HepG2 (cell line): ENCODE results near the gene GPRC5B. TPM values are rescaled to one million over a fixed set of nuclear protein-coding genes. Genes with fewer than 3 reads are reported as not detected.

Source experiments
- ATAC-seq: fragments of 200-7000 bp; cut with Tn5 transposase; 3 replicates; pipeline ENCODE4 v1.9.1; 2020; ENCODE audit warnings: mild to moderate bottlenecking, moderate library complexity
- BruUV-seq: library from RNA; stranded (reverse); fragments of 400-500 nt; replicated peaks from 2 replicates; lab custom pipeline; 2021; lab: Mats Ljungman, UMichigan
- CTCF ChIA-PET: fragments of 300-600 bp; formaldehyde crosslinking; extraction: SDS; loops from one replicate; lab custom pipeline; 2021; ENCODE audit warnings: low total read pairs, inconsistent platforms, low intra/inter-chr PET ratio; lab: Yijun Ruan, JAX
- POLR2A ChIA-PET: fragments of 350-600 bp; sonication (Branson Sonifier 250); formaldehyde crosslinking; loops from one replicate; lab custom pipeline; 2020; ENCODE audit warnings: antibody characterized with exemption, inconsistent platforms; lab: Yijun Ruan, JAX
- DNase-seq: peaks from one replicate; pipeline ENCODE4 v3.0.0-alpha.2; 2015; ENCODE audit warnings: low spot score
- FAIRE-seq: peaks from 3 replicates; lab custom pipeline; 2011; peaks lifted over from hg19 to GRCh38; lab: Jason Lieb, UNC
- H2AFZ ChIP-seq: one replicate; pipeline ENCODE4 v1.6.1; 2011; ENCODE audit warnings: low read length, inconsistent platforms
- H3K27ac ChIP-seq: fragments of 300-600 bp; 3 replicates; pipeline ENCODE4 v1.8.0; 2011; ENCODE audit warnings: mixed run types, mild to moderate bottlenecking, mixed read lengths, low read length, inconsistent platforms; ENCODE audit not compliant: insufficient read depth; ENCODE audit errors: extremely low read length
- H3K27me3 ChIP-seq, 2 experiments: fragments of 200-600 bp in 1 of 2; 2 replicates in 1 of 2; 3 replicates in 1 of 2; pipeline versions ENCODE4 v1.6.0 to v1.8.0; 2011; ENCODE audit warnings: low read length in 2 of 2, mild to moderate bottlenecking in 2 of 2, moderate library complexity in 2 of 2, inconsistent platforms in 1 of 2; ENCODE audit not compliant: insufficient read depth in 2 of 2, control insufficient read depth in 1 of 2
- H3K36me3 ChIP-seq, 2 experiments: fragments of 200-600 bp in 1 of 2; replicated peaks in 1 of 2; 2 replicates in 1 of 2; 3 replicates in 1 of 2; pipeline versions ENCODE4 v1.5.1 to v1.8.0; 2011; ENCODE audit warnings: low read length in 2 of 2, inconsistent platforms in 1 of 2; ENCODE audit not compliant: insufficient read depth in 2 of 2, control insufficient read depth in 1 of 2
- H3K4me1 ChIP-seq: 2 replicates; pipeline ENCODE4 v1.5.1; 2012; ENCODE audit warnings: low read length, inconsistent platforms; ENCODE audit not compliant: insufficient read depth
- H3K4me2 ChIP-seq: 2 replicates; pipeline ENCODE4 v1.6.0; 2011; ENCODE audit warnings: low read depth, low read length, inconsistent platforms
- H3K4me3 ChIP-seq, 3 experiments: fragments of 200-600 bp in 1 of 3; sonication (generic), shearing (Covaris generic) in 1 of 3; replicated peaks in 1 of 3; 2 replicates each; pipeline ENCODE4 v1.5.1; 2011 to 2016; ENCODE audit warnings: low read length in 3 of 3, inconsistent platforms in 2 of 3, low read depth in 2 of 3, mild to moderate bottlenecking in 2 of 3, control low read depth in 1 of 3, mixed read lengths in 1 of 3; ENCODE audit not compliant: insufficient read depth in 1 of 3
- H3K79me2 ChIP-seq: one replicate; pipeline ENCODE4 v1.6.1; 2011; ENCODE audit warnings: low read length, inconsistent platforms; ENCODE audit not compliant: insufficient read depth
- H3K9ac ChIP-seq: 2 replicates; pipeline ENCODE4 v1.6.0; 2011; ENCODE audit warnings: mild to moderate bottlenecking, low read depth, low read length, inconsistent platforms; ENCODE audit not compliant: insufficient read depth
- H3K9me3 ChIP-seq: 2 replicates; pipeline ENCODE4 v1.5.1; 2012; ENCODE audit warnings: mild to moderate bottlenecking, low read length
- H4K20me1 ChIP-seq: 2 replicates; pipeline ENCODE4 v1.6.0; 2011; ENCODE audit warnings: inconsistent platforms, mild to moderate bottlenecking, low read length, moderate library complexity; ENCODE audit not compliant: insufficient read depth
- ZFP36 ChIP-seq: fragments of 150-350 bp; IDR thresholded peaks from 2 replicates; pipeline ENCODE4 v1.6.1; 2018; ENCODE audit warnings: borderline replicate concordance, low read length, low read depth; ENCODE audit not compliant: partially characterized antibody
- ZFP62 ChIP-seq: sonication (generic); formaldehyde crosslinking; IDR thresholded peaks from 2 replicates; pipeline ENCODE4 v1.4.0; 2020; ENCODE audit warnings: missing genetic modification reagents
- ZNF317 ChIP-seq: sonication (generic); formaldehyde crosslinking; IDR thresholded peaks from 2 replicates; pipeline ENCODE4 v1.5.0; 2020; ENCODE audit warnings: mild to moderate bottlenecking, missing genetic modification reagents
- WGBS: methylation state at CpG from one replicate; pipeline ENCODE4 v1.1.6; 2017; ENCODE audit warnings: low lambda C conversion rate; 5-methylcytosine and 5-hydroxymethylcytosine counted together
- in situ Hi-C: cut with HindIII; loops from 2 replicates; pipeline ENCODE4 v1.10.0; 2017; ENCODE audit warnings: low pct_unique_long_range_greater_than_20kb; ENCODE audit not compliant: extremely low pct_ligation_motif_present
- intact Hi-C: fragments of 100-400 bp; cut with micrococcal nuclease; formaldehyde crosslinking; loops from one replicate; pipeline ENCODE4 v1.10.0; 2022; ENCODE audit not compliant: unreplicated experiment
- polyA plus RNA-seq, 8 experiments: library from polyadenylated mRNA; depleted of rRNA in 3 of 8; stranded (reverse) in 7 of 8; unstranded in 1 of 8; fragments of >200 nt; fragmentation: Illumina TruSeq in 4 of 8; extraction: Trizol in 4 of 8; gene quantifications; 2 replicates each; pipeline versions ENCODE4 v1.2.1 to v1.2.3, GENCODE V29; 2011 to 2016; ENCODE audit warnings: low read depth in 4 of 8, missing spikeins in 1 of 8, mixed read lengths in 1 of 8; ENCODE audit not compliant: insufficient read depth in 1 of 8
- total RNA-seq, 5 experiments: library from RNA; depleted of rRNA; stranded (reverse); fragments of >200 nt; fragmentation: Illumina TruSeq; extraction: Trizol; gene quantifications; 2 replicates each; pipeline ENCODE4 v1.2.3, GENCODE V29; 2016; ENCODE audit warnings: low read depth in 1 of 5
- TF ChIP-seq, protein P1 (sequence below): sonication (generic); formaldehyde crosslinking; IDR thresholded peaks from one replicate; pipeline ENCODE4 v1.5.1; 2020; ENCODE audit warnings: mild to moderate bottlenecking, missing genetic modification reagents; ENCODE audit errors: not compliant biosample characterization
- TF ChIP-seq, protein P2 (sequence below): sonication (generic); formaldehyde crosslinking; IDR thresholded peaks from 2 replicates; pipeline ENCODE4 v1.5.1; 2020; ENCODE audit warnings: mild to moderate bottlenecking, missing genetic modification reagents, borderline replicate concordance

Gene GPRC5B
- total and polyA plus RNA-seq, 2 of the 13 experiments (the other 11 are each of a cell fraction or from before 2014, with no cell fraction given), result 0.46 to 0.53 TPM

DNA sequence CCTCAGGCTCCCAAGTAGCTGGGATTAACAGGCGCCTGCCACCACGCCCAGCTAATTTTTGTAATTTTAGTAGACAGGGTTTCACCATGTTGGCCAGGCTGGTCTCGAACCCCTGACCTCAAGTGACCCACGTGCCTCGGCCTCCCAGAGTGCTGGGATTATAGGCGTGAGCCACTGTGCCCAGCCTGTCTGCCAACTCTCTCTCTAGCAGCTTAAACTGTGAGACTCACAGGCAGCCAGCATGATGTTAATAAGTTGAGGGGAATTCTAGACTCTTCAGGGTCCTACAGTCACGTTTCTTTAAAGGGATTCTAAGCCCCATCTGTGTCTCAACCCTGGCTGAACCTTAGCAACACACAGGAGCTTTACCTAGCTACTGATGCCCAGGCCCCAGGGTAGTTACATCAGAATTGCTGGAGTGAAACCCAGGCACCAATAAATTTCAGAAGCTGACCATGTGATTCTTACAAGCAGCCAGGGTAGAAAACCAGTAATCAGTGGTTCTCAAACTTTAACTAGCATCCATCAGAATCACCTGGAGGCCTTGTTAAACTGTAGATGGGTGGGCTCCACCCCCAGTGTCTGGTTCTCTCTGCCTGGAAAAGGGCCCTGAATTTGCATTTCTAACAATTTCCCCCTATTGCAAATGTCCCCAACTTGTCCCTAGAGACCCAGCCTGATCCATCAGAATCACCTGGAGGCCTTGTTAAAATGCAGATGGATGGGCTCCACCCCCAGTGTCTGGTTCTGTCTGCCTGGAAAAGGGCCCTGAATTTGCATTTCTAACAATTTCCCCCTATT lies 30.7 kb downstream of the GPRC5B start:
- DNase-seq, result no peak
- Histone ChIP-seq H2AFZ (no peak overlapping the region), H3K27me3 (no peaks in the 10 kb centered on the region), H3K4me1 (no peaks in the 10 kb centered on the region), H3K27ac (no peak overlapping the region), H3K9me3 (no peaks in the 10 kb centered on the region), H3K4me3 (no peak overlapping the region), H4K20me1 (no peaks in the 10 kb centered on the region), H3K36me3 (no peaks in the 10 kb centered on the region), H3K79me2 (no peaks in the 10 kb centered on the region), H3K4me2 (no peak overlapping the region), H3K9ac (no peak overlapping the region)
- in situ Hi-C loops, result no loop called here
- ChIA-PET POLR2A (no interaction called here), CTCF (no interaction called here)
- BruUV-seq, result no TSS peak
- intact Hi-C loops, result no loop called here
- no peak for FAIRE-seq
- WGBS, result 34% methylated on average over 7 of the region's 7 CpGs
- TF ChIP-seq ZFP62 (CRISPR knock-in tag) (no peak), ZFP36 (no peak), ZNF317 (CRISPR knock-in tag) (no peak)
- TF ChIP-seq, protein P1, sequence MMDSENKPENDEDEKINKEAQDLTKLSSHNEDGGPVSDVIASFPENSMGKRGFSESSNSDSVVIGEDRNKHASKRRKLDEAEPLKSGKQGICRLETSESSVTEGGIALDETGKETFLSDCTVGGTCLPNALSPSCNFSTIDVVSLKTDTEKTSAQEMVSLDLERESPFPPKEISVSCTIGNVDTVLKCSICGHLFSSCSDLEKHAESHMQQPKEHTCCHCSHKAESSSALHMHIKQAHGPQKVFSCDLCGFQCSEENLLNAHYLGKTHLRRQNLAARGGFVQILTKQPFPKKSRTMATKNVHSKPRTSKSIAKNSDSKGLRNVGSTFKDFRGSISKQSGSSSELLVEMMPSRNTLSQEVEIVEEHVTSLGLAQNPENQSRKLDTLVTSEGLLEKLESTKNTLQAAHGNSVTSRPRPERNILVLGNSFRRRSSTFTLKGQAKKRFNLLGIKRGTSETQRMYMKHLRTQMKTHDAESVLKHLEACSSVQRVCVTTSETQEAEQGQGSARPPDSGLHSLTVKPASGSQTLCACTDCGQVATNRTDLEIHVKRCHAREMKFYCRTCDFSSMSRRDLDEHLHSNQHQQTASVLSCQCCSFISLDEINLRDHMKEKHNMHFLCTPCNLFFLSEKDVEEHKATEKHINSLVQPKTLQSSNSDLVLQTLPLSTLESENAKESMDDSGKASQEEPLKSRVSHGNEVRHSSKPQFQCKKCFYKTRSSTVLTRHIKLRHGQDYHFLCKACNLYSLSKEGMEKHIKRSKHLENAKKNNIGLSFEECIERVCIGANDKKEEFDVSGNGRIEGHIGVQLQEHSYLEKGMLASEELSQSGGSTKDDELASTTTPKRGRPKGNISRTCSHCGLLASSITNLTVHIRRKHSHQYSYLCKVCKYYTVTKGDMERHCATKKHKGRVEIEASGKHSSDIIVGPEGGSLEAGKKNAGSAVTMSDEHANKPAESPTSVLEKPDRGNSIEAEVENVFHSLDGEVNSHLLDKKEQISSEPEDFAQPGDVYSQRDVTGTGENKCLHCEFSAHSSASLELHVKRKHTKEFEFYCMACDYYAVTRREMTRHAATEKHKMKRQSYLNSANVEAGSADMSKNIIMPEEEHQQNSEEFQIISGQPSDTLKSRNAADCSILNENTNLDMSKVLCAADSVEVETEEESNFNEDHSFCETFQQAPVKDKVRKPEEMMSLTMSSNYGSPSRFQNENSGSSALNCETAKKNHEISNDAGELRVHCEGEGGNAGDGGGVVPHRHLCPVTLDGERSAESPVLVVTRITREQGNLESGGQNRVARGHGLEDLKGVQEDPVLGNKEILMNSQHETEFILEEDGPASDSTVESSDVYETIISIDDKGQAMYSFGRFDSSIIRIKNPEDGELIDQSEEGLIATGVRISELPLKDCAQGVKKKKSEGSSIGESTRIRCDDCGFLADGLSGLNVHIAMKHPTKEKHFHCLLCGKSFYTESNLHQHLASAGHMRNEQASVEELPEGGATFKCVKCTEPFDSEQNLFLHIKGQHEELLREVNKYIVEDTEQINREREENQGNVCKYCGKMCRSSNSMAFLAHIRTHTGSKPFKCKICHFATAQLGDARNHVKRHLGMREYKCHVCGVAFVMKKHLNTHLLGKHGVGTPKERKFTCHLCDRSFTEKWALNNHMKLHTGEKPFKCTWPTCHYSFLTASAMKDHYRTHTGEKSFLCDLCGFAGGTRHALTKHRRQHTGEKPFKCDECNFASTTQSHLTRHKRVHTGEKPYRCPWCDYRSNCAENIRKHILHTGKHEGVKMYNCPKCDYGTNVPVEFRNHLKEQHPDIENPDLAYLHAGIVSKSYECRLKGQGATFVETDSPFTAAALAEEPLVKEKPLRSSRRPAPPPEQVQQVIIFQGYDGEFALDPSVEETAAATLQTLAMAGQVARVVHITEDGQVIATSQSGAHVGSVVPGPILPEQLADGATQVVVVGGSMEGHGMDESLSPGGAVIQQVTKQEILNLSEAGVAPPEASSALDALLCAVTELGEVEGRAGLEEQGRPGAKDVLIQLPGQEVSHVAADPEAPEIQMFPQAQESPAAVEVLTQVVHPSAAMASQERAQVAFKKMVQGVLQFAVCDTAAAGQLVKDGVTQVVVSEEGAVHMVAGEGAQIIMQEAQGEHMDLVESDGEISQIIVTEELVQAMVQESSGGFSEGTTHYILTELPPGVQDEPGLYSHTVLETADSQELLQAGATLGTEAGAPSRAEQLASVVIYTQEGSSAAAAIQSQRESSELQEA (CRISPR knock-in tag), result no peak
- TF ChIP-seq, protein P2, sequence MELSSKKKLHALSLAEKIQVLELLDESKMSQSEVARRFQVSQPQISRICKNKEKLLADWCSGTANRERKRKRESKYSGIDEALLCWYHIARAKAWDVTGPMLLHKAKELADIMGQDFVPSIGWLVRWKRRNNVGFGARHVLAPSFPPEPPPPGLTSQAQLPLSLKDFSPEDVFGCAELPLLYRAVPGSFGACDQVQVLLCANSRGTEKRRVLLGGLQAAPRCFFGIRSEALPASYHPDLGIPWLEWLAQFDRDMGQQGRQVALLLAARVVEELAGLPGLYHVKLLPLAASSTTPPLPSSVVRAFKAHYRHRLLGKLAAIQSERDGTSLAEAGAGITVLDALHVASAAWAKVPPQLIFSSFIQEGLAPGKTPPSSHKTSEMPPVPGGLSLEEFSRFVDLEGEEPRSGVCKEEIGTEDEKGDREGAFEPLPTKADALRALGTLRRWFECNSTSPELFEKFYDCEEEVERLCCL (CRISPR knock-in tag), result no peak
- ATAC-seq, result no peak
